ENCODE measurements around the gene DSCAM.

DSCAM gene

GRCh38 chr21:40057331-40057730 lies 789.6 kb downstream of the DSCAM start:
- Histone ChIP-seq H3F3A (ENCODE audit: insufficient read depth, low read length) (no peaks in the 10 kb centered on the region), H3K4me2 (ENCODE audit: low read length) (no peak overlapping the region), H3K9ac (ENCODE audit: low read length) (no peak overlapping the region)

GRCh38 chr21:40056031-40056430 lies 790.9 kb downstream of the DSCAM start:
- Histone ChIP-seq H4K20me1 (ENCODE audit: insufficient read depth, low read length) (no peaks in the 10 kb centered on the region), H3K4me3 (ENCODE audit: low read depth, low read length, poor library complexity, severe bottlenecking) (no peak overlapping the region), H3K36me3 (ENCODE audit: insufficient read depth, low read length) (no peaks in the 10 kb centered on the region), H3K79me2 (ENCODE audit: insufficient read depth, low read length) (no peaks in the 10 kb centered on the region), H3F3A (ENCODE audit: insufficient read depth, low read length) (no peaks in the 10 kb centered on the region), H3K4me1 (ENCODE audit: insufficient read depth, low read length, severe bottlenecking) (no peaks in the 10 kb centered on the region), H3K9me3 (ENCODE audit: low read length) (no peaks in the 10 kb centered on the region), H3K9me2 (ENCODE audit: low read depth, low read length) (no peaks in the 10 kb centered on the region), H3K9ac (ENCODE audit: low read length) (no peak overlapping the region), H3K27ac (ENCODE audit: low read depth, low read length, poor library complexity, severe bottlenecking) (no peak overlapping the region), H2AFZ (ENCODE audit: low read length) (no peak overlapping the region), H3K4me2 (ENCODE audit: low read length) (no peak overlapping the region), H3K27me3 (ENCODE audit: insufficient read depth, low read length) (no peaks in the 10 kb centered on the region)
- TF ChIP-seq CTCF (IDR thresholded peaks at IDR 0.05; ENCODE audit: low read length) (no peak), EZH2 (IDR thresholded peaks at IDR 0.05; ENCODE audit: borderline replicate concordance, low read length) (no peak)

More at GRCh38 chr21:40057331-40057730, 789.6 kb downstream of the DSCAM start:
- Histone ChIP-seq H3K36me3 (ENCODE audit: insufficient read depth, low read length) (no peaks in the 10 kb centered on the region), H3K79me2 (ENCODE audit: insufficient read depth, low read length) (no peaks in the 10 kb centered on the region), H4K20me1 (ENCODE audit: insufficient read depth, low read length) (no peaks in the 10 kb centered on the region), H2AFZ (ENCODE audit: low read length) (no peak overlapping the region), H3K9me2 (ENCODE audit: low read depth, low read length) (no peaks in the 10 kb centered on the region), H3K27me3 (ENCODE audit: insufficient read depth, low read length) (no peaks in the 10 kb centered on the region), H3K9me3 (ENCODE audit: low read length) (no peaks in the 10 kb centered on the region), H3K4me3 (ENCODE audit: low read depth, low read length, poor library complexity, severe bottlenecking) (no peak overlapping the region), H3K4me1 (ENCODE audit: insufficient read depth, low read length, severe bottlenecking) (no peaks in the 10 kb centered on the region), H3K27ac (ENCODE audit: low read depth, low read length, poor library complexity, severe bottlenecking) (no peak overlapping the region)
- TF ChIP-seq EZH2 (IDR thresholded peaks at IDR 0.05; ENCODE audit: borderline replicate concordance, low read length) (no peak), CTCF (IDR thresholded peaks at IDR 0.05; ENCODE audit: low read length) (no peak)

GRCh38 chr21:40054403-40054802 lies 792.6 kb downstream of the DSCAM start:
- H3K9me2 ChIP-seq (ENCODE audit: low read depth, low read length): no peaks in the 10 kb centered on the region
- H3K36me3 ChIP-seq (ENCODE audit: insufficient read depth, low read length): no peaks in the 10 kb centered on the region
- H3K9me3 ChIP-seq (ENCODE audit: low read length): no peaks in the 10 kb centered on the region
- H2AFZ ChIP-seq (ENCODE audit: low read length): no peak overlapping the region
- no peaks in the 10 kb centered on the region for H3K4me1 ChIP-seq (ENCODE audit: insufficient read depth, low read length, severe bottlenecking)
- H3K4me2 ChIP-seq (ENCODE audit: low read length): no peak overlapping the region
- no peaks in the 10 kb centered on the region for H4K20me1 ChIP-seq (ENCODE audit: insufficient read depth, low read length)
- no peaks in the 10 kb centered on the region for H3K79me2 ChIP-seq (ENCODE audit: insufficient read depth, low read length)
- H3K9ac ChIP-seq (ENCODE audit: low read length): no peak overlapping the region
- H3K27me3 ChIP-seq (ENCODE audit: insufficient read depth, low read length): no peaks in the 10 kb centered on the region
- H3F3A ChIP-seq (ENCODE audit: insufficient read depth, low read length): no peaks in the 10 kb centered on the region
- no peak overlapping the region for H3K27ac ChIP-seq (ENCODE audit: low read depth, low read length, poor library complexity, severe bottlenecking)
- H3K4me3 ChIP-seq (ENCODE audit: low read depth, low read length, poor library complexity, severe bottlenecking): no peak overlapping the region
- TF ChIP-seq EZH2 (IDR thresholded peaks at IDR 0.05; ENCODE audit: borderline replicate concordance, low read length): no peak
- TF ChIP-seq CTCF (IDR thresholded peaks at IDR 0.05; ENCODE audit: low read length): no peak

All from OCI-LY1 (cell line).